ENCODE results near the gene COX7B.
"Not testable (repeated sequence)": the region's sequence is repeated elsewhere in the genome, so short reads cannot be mapped to it uniquely, and the experiment has no call there.

The COX7B gene

GRCh38 chrX:77901506-77901905 lies 2.2 kb downstream of the COX7B start:
- no peak overlapping the region for H3K27ac ChIP-seq
- no peak for TF ChIP-seq CTCF (conservative IDR thresholded peaks at IDR 0.05)
- no peak for TF ChIP-seq ZFX (IDR thresholded peaks at IDR 0.05)

- H3K27ac ChIP-seq, result peak within 1 kb of the TSS; percentile 62
- TF ChIP-seq ZFX (IDR thresholded peaks at IDR 0.05) (no peak), CTCF (conservative IDR thresholded peaks at IDR 0.05) (peak; percentile 61)
Measured at GRCh38 chrX:77910108-77910840, 11.0 kb downstream of the COX7B start, which contains the start of gene ATP7A. ATP7A (plus strand) TSS chrX:77910693; CDS start chrX:77971642, 60,949 bp downstream.

GRCh38 chrX:77917294-77917933 lies 18.1 kb downstream of the COX7B start:
- TF ChIP-seq CTCF (conservative IDR thresholded peaks at IDR 0.05) (no peak), ZFX (IDR thresholded peaks at IDR 0.05) (no peak)
- no peak overlapping the region for H3K27ac ChIP-seq

- TF ChIP-seq ZFX (IDR thresholded peaks at IDR 0.05), result no peak
- no peak for TF ChIP-seq CTCF (conservative IDR thresholded peaks at IDR 0.05)
- H3K27ac ChIP-seq, result no peak overlapping the region
Measured at GRCh38 chrX:77918568-77918967, 19.3 kb downstream of the COX7B start.

GRCh38 chrX:77919370-77919769 lies 20.1 kb downstream of the COX7B start:
- H3K27ac ChIP-seq, result not testable (repeated sequence)

GRCh38 chrX:77922787-77923186 lies 23.5 kb downstream of the COX7B start:
- no peak overlapping the region for H3K27ac ChIP-seq
- TF ChIP-seq ZFX (IDR thresholded peaks at IDR 0.05) (no peak), CTCF (conservative IDR thresholded peaks at IDR 0.05) (no peak)

GRCh38 chrX:77924320-77924859 lies 25.1 kb downstream of the COX7B start:
- no peak for TF ChIP-seq ZFX (IDR thresholded peaks at IDR 0.05)
- no peak for TF ChIP-seq CTCF (conservative IDR thresholded peaks at IDR 0.05)
- no peak overlapping the region for H3K27ac ChIP-seq
